Measurements from ENCODE around the gene MYO1C.

MYO1C gene

DNA sequence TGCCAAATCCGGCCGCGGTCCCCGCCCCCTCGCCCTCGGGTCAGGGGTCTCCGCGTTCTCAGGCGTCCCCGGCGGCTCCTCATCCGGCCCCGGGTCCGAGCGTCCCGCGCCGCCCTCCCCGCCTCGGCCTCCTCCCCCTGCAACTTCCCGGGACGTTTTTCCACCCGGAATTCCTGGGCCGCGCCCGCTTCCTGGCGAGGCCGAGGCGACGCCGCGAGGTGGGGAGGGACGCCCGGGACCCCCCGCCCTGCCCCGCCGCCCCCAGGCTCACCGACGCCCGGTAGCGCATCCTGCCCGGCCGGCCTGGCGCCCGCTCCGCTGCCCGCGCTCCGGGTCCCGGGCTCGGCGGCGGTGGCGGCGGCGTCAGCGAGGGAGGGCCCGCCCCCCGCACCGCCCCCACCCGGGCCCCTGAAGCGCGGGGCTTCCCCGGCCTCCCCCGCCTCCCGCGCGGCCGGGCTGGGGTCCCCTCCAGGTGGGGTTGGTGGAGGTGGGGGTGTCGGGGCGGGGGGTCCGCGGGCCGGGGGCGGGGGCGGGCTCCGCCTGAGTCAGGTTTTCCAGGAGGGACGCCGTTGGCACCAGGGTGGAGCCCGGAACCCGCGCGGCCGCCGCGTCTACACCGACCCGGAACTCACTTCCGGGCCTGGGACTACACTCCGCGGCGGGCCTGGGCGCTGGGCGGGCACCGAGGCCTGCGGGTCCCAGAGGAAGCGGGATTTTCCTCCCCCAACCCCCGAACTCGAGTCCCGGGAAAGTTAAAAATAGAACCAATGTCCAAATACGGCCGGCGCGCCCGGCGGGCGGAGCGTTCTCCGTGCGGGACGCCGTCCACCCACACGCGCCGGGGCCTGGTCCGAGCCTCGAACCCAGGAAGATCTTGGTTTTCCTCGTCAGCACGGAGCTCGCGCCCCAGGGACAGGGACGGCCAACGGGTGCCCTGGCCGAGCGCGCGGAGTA lies 6.8 kb downstream of the MYO1C start:
- DNase-seq, result peak; percentile 61

- DNase-seq, result peak; percentile 58
These were observed 7.6 kb downstream of the MYO1C start for GRCh38 chr17:1484676-1485422.

DNA sequence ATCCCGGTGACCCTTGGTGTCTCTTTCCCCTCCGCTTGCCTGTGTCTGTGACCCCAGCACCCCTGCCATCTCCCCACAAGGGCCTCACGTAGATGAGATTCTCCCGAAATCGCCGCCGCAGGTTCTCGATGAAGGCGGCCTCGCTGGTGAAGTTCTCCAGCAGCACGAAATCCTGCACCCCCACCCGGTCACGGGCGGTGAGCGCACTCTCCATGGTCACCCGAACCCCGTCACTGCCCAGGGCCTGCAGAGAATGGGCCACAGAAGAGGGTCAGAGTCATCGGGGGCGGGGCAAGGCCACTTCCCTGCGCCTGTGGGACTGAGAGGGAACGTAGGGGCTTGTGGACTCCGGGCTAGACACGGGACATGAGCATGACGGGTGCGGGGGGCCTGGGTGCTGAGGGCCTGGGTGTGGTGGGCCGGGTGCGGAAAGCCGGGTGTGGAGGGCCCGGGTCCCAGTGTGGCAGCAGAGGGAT lies 8.4 kb downstream of the MYO1C start:
- no peak for DNase-seq

DNA sequence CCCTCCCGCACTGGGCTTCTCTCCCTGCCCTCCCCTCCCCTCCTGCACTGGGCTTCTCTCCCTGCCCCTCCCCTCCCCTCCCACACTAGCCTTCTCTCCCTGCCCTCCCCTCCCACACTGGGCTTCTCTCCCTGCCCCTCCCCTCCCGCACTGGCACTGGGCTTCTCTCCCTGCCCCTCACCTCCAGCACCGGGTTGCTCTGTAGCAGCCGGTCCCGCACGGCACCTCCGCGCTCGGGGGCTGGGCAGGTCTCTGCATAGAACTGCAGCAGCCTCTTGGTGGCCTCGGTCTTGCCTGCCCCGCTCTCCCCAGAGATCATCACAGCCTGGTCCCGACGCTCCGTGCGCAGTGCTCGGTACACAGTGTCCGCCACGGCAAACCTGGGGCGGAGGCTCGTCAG lies 9.8 kb downstream of the MYO1C start:
- no peak for DNase-seq

DNA sequence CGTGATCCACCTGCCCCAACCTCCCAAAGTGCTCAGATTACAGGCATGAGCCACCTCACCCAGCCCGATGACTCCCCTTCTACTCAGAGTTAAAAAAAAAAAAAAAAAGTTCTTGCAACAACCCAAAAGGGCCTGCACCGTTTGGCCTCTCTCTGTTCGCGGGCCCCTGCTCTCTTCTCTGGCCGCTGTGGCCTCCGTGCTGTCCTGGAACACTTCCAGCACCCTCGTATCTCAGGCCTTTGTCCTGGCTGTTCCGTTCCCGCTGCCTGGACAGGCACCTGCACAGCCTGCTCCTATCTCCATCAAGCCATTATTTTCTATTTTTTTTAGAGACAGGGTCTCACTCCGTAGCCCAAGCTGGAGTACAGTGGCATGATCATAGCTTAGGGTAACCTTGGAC lies 10.8 kb downstream of the MYO1C start:
- no peak for DNase-seq

DNA sequence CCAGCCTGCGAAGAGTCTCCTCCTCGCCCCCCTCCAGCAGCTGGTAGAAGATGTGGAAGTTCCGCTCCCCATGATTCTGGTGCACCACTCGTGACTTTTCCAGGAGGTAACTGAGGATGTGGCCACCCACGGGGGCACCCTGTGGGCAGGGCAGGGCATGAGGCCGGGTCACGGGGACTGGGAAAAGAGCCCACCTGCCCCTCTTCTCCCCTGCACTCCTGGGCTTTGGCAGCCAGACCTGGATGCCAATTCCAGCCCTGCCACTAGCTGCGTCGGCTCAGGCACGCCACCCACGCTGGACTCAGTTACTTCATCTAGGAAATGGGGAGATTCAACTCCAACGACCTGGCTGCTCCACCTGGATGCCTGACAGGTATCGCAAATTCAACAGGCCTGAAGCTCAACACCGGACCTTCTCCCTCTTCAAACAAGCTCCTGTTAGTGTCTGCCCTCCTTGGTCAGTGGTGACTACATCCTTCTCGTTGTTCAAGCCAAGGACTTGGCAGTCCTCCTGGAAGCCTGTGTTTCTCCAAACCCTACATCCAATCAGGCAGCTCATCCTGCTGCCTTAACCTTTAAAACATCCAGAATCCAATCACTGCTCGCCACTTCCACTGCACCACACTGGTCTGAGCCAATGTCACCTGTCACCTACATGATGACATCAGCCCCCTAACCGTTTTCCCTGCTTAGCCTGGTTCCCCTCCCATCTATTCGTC lies 11.6 kb downstream of the MYO1C start:
- no peak for DNase-seq

DNA sequence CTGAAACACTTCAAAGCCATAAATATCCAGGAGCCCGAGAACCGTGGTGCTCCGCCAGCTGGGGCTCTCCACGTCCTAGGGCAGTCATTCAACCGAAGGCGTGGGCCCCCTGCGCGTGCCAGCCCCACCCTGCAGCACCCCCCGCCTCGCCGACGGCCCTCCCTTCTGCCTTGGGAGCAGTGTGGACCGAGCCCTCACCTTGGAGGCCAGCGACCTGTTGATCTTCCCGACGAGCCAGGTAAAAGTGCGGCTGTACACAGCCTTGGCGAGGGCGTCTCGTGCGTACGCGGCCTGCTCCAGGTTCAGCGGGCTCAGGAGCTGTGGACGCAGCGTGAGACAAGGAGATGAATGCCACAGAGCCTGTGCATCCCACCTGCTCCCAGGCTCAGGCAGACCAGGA lies 14.1 kb downstream of the MYO1C start:
- DNase-seq, result no peak

GRCh38 chr17:1475321-1475854 lies 17.1 kb downstream of the MYO1C start:
- DNase-seq, result no peak

GRCh38 chr17:1474402-1475189 lies 17.9 kb downstream of the MYO1C start:
- no peak for DNase-seq

GRCh38 chr17:1473841-1474240 lies 18.6 kb downstream of the MYO1C start:
- DNase-seq, result peak; percentile 43

DNA sequence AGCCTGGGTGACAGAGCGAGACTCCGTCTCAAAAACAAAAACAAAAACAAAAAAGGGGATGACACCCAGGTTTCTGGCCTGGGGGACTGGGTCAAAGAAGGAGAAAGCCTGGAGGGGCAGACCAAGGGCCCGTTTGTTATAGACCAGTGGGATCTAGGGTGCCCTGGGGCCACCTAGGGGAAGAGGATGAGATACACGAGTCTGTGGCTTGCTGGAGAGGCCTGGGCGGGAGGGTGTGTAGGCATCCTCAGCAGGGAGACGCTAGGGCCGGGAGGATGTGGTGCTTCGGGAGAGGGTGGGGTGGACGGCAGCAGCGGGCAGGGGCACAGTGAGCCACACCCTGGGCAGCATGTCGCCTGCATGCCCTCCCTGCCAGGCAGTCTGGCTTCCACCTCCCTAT lies 19.3 kb downstream of the MYO1C start:
- DNase-seq, result no peak

GRCh38 chr17:1471911-1472821 lies 20.3 kb downstream of the MYO1C start:
- no peak for DNase-seq

GRCh38 chr17:1471490-1471889 lies 21.0 kb downstream of the MYO1C start:
- no peak for DNase-seq

- no peak for DNase-seq
These were observed 21.6 kb downstream of the MYO1C start for GRCh38 chr17:1470755-1471462.

GRCh38 chr17:1470071-1470754 lies 22.3 kb downstream of the MYO1C start:
- no peak for DNase-seq

DNA sequence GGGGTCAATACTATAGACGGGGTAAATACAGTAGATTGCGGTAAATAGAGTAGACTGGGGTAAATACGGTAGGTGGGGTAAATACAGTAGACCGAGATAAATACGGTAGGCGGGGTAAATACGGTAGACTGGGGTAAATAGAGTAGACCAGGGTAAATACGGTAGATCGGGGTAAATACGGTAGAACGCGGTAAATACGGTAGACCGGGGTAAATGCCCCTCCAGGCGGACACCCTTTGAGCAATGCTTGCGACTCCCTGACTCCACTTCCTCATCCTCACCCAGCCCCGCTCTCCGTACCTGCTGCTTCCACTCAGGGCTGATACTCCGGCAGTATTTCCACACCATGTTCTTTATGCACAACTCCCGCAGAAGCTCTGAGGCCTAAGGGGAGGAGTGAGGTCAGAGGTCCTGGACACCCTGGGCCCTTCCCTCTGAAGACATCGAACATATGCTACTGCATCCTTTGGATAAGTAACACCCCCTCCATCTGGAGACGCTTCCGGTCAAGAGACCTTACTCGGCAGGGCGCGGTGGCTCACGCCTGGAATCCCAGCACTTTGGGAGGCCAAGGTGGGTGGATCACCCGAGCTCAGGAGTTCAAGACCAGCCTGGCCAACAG lies 23.1 kb downstream of the MYO1C start:
- no peak for DNase-seq

- no peak for DNase-seq
These were observed 24.5 kb downstream of the MYO1C start for GRCh38 chr17:1467898-1468492.

GRCh38 chr17:1467258-1467657 lies 25.2 kb downstream of the MYO1C start:
- DNase-seq, result no peak

DNA sequence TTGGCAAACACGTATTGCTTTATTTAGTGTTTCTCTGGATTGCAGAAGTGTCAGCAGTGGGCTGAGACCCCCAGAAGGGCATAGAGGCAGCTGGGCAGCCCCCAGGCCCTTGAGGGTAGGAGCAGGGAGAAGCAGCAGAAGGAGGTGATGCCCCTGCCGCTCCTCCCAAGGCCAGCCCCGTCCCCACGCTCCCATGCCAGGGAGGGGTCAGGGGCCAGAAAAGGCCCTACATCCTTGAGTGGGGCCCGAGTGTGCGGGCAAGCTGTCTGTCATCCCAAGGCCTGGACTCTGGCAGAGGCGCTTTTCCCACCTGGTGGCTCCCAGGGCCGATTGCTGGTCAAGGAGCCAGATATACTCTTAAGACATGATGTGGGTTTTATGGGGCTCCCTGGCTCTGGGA lies 28.3 kb downstream of the MYO1C start:
- no peak for DNase-seq
